Right lobe of liver (tissue), 4 donors: Measurements from ENCODE around the gene RBM39.

ENCODE experiments used
- POLR2A ChIP-seq: fragments of 450-650 bp; IDR thresholded peaks from one replicate; pipeline ENCODE4 v1.6.1; 2017; ENCODE audit warnings: antibody characterized with exemption, mild to moderate bottlenecking
- TF ChIP-seq, protein P1 (sequence below), 4 donors: fragments of 200-600 bp in 3 of 4; fragments of 450-650 bp in 1 of 4; IDR thresholded peaks; one replicate each; pipeline versions ENCODE4 v1.5.1 to v1.8.0; 2016 to 2022; ENCODE audit warnings: antibody characterized with exemption in 4 of 4, mild to moderate bottlenecking in 2 of 4
- donor health status: DM: no; HTN: no; CAD: no.
- donor health status: DM: no; HTN: no; CAD: no.
- donor health status: DM: no; HTN: yes; CAD: no.

- TF ChIP-seq, protein P1, sequence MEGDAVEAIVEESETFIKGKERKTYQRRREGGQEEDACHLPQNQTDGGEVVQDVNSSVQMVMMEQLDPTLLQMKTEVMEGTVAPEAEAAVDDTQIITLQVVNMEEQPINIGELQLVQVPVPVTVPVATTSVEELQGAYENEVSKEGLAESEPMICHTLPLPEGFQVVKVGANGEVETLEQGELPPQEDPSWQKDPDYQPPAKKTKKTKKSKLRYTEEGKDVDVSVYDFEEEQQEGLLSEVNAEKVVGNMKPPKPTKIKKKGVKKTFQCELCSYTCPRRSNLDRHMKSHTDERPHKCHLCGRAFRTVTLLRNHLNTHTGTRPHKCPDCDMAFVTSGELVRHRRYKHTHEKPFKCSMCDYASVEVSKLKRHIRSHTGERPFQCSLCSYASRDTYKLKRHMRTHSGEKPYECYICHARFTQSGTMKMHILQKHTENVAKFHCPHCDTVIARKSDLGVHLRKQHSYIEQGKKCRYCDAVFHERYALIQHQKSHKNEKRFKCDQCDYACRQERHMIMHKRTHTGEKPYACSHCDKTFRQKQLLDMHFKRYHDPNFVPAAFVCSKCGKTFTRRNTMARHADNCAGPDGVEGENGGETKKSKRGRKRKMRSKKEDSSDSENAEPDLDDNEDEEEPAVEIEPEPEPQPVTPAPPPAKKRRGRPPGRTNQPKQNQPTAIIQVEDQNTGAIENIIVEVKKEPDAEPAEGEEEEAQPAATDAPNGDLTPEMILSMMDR (IDR thresholded peaks at IDR 0.05): no peak
- TF ChIP-seq POLR2A: peak; percentile 6
Observed at GRCh38 chr20:35702051-35702823, 39.8 kb downstream of the RBM39 start.
